Mammary epithelial cell (primary cell): Measurements from ENCODE around the gene CNTNAP2.

Source experiments
- EZH2 ChIP-seq: IDR thresholded peaks from 2 replicates; pipeline ENCODE4 v1.6.1; 2012; ENCODE audit warnings: low read length, inconsistent platforms, borderline replicate concordance
- TF ChIP-seq, protein P1 (sequence below), 2 donors: IDR thresholded peaks in 1 of 2; conservative IDR thresholded peaks in 1 of 2; 2 replicates each; pipeline ENCODE4 v1.5.1; 2011 to 2012; ENCODE audit warnings: inconsistent platforms in 2 of 2, low read length in 2 of 2, mild to moderate bottlenecking in 2 of 2, control low read depth in 1 of 2, low read depth in 1 of 2; ENCODE audit not compliant: insufficient read depth in 1 of 2; ENCODE audit errors: extremely low read depth in 1 of 2

DNA sequence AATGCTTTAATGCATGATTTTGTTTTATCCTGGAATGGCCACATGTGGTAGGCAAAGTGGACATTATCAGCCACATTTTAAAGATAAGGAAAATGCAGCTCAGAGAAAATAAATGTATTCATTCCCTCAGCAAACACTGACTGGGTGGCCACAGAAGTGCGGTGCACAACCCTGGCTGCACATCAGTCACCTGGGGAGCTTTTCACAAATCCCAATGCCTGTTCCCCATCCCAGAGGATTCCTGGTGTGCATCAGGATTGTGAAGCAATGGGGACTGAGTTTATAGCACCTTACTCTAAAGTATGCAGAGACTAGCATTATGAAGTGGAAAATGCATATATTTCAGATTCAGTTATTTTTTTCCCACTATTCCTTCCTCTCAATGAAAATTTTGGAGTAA is 2280.5 kb downstream of the CNTNAP2 start:
- TF ChIP-seq, protein P1, sequence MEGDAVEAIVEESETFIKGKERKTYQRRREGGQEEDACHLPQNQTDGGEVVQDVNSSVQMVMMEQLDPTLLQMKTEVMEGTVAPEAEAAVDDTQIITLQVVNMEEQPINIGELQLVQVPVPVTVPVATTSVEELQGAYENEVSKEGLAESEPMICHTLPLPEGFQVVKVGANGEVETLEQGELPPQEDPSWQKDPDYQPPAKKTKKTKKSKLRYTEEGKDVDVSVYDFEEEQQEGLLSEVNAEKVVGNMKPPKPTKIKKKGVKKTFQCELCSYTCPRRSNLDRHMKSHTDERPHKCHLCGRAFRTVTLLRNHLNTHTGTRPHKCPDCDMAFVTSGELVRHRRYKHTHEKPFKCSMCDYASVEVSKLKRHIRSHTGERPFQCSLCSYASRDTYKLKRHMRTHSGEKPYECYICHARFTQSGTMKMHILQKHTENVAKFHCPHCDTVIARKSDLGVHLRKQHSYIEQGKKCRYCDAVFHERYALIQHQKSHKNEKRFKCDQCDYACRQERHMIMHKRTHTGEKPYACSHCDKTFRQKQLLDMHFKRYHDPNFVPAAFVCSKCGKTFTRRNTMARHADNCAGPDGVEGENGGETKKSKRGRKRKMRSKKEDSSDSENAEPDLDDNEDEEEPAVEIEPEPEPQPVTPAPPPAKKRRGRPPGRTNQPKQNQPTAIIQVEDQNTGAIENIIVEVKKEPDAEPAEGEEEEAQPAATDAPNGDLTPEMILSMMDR (conservative IDR thresholded peaks at IDR 0.05 in 1 of 2, IDR thresholded peaks at IDR 0.05 in 1 of 2; ENCODE audit: extremely low read depth in 1 of 2, insufficient read depth in 1 of 2, low read depth in 1 of 2, low read length in 2 of 2) = no peak
- no peak for TF ChIP-seq EZH2
